Tibial nerve (tissue), 3 donors: ENCODE data around the gene TPPP2.

ENCODE experiments used
- POLR2A ChIP-seq, 2 donors: fragments of 450-650 bp; IDR thresholded peaks; one replicate each; pipeline ENCODE4 v1.6.1; 2017; ENCODE audit warnings: antibody characterized with exemption in 2 of 2, mild to moderate bottlenecking in 2 of 2, moderate library complexity in 2 of 2
- TF ChIP-seq, protein P1 (sequence below), 5 experiments: fragments of 200-600 bp in 3 of 5; fragments of 450-650 bp in 2 of 5; sonication (generic) in 3 of 5; IDR thresholded peaks; one replicate each; pipeline ENCODE4 v1.5.1; 2016 to 2019; ENCODE audit warnings: antibody characterized with exemption in 5 of 5, mild to moderate bottlenecking in 3 of 5, moderate library complexity in 2 of 5

GRCh38 chr14:21063479-21063878, 33.5 kb downstream of the TPPP2 start:
- TF ChIP-seq, protein P1, sequence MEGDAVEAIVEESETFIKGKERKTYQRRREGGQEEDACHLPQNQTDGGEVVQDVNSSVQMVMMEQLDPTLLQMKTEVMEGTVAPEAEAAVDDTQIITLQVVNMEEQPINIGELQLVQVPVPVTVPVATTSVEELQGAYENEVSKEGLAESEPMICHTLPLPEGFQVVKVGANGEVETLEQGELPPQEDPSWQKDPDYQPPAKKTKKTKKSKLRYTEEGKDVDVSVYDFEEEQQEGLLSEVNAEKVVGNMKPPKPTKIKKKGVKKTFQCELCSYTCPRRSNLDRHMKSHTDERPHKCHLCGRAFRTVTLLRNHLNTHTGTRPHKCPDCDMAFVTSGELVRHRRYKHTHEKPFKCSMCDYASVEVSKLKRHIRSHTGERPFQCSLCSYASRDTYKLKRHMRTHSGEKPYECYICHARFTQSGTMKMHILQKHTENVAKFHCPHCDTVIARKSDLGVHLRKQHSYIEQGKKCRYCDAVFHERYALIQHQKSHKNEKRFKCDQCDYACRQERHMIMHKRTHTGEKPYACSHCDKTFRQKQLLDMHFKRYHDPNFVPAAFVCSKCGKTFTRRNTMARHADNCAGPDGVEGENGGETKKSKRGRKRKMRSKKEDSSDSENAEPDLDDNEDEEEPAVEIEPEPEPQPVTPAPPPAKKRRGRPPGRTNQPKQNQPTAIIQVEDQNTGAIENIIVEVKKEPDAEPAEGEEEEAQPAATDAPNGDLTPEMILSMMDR (IDR thresholded peaks at IDR 0.05): no peak
- no peak for TF ChIP-seq POLR2A (IDR thresholded peaks at IDR 0.05)
